Calu3 (cell line): ENCODE measurements around the gene NPAT. TPM values are rescaled to one million over a fixed set of nuclear protein-coding genes. Genes with fewer than 3 reads are reported as not detected.

ENCODE experiments used
- BruUV-seq: library from RNA; stranded (reverse); fragments of 400-500 nt; replicated peaks from 2 replicates; lab custom pipeline; 2021; lab: Mats Ljungman, UMichigan
- CTCF ChIA-PET: fragments of 300-600 bp; sonication (Branson Sonifier 250); formaldehyde crosslinking; loops from one replicate; lab custom pipeline; 2022; ENCODE audit warnings: antibody characterized with exemption; lab: Charles Lee
- DNase-seq: peaks from one replicate; pipeline ENCODE4 v3.0.0; 2022
- H3K27ac Mint-ChIP-seq: one replicate; pipeline ENCODE4 v1.8.0; 2022; ENCODE audit warnings: mixed read lengths; ENCODE audit not compliant: unreplicated experiment
- H3K27me3 Mint-ChIP-seq: one replicate; pipeline ENCODE4 v1.8.0; 2022; ENCODE audit warnings: mixed read lengths; ENCODE audit not compliant: unreplicated experiment
- H3K36me3 Mint-ChIP-seq: one replicate; pipeline ENCODE4 v1.8.0; 2022; ENCODE audit warnings: mild to moderate bottlenecking, moderate library complexity, mixed read lengths; ENCODE audit not compliant: insufficient read depth, unreplicated experiment
- H3K4me1 Mint-ChIP-seq: one replicate; pipeline ENCODE4 v1.8.0; 2022; ENCODE audit warnings: mild to moderate bottlenecking, low read depth, mixed read lengths; ENCODE audit not compliant: unreplicated experiment
- H3K4me3 Mint-ChIP-seq: one replicate; pipeline ENCODE4 v1.8.0; 2022; ENCODE audit warnings: mild to moderate bottlenecking, low read depth, moderate library complexity, mixed read lengths; ENCODE audit not compliant: unreplicated experiment
- H3K9me3 Mint-ChIP-seq: one replicate; pipeline ENCODE4 v1.8.0; 2022; ENCODE audit warnings: low read depth, mixed read lengths; ENCODE audit not compliant: unreplicated experiment
- CTCF ChIP-seq: fragments of 200-600 bp; IDR thresholded peaks from one replicate; pipeline ENCODE4 v1.8.0; 2022; ENCODE audit warnings: antibody characterized with exemption; ENCODE audit not compliant: unreplicated experiment
- intact Hi-C: fragments of 100-400 bp; cut with micrococcal nuclease; formaldehyde crosslinking; loops from one replicate; pipeline ENCODE4 v1.10.0; 2022; ENCODE audit not compliant: unreplicated experiment
- total RNA-seq: library from RNA; stranded (reverse); gene quantifications from 2 replicates; pipeline ENCODE4 v1.2.3, GENCODE V29; 2022

Gene NPAT
- total RNA-seq, 1 experiment from 2014 or later: 11.5 TPM

- CTCF ChIA-PET: no interaction called here
- no peak for TF ChIP-seq CTCF
- Mint-ChIP-seq H3K27ac (no peak overlapping the region), H3K9me3 (no peaks in the 10 kb centered on the region), H3K27me3 (no peaks in the 10 kb centered on the region), H3K36me3 (peaks cover 4% of the 10 kb centered on the region), H3K4me3 (no peak overlapping the region), H3K4me1 (no peaks in the 10 kb centered on the region)
- intact Hi-C loops: no loop called here
- no TSS peak for BruUV-seq
- no peak for DNase-seq
Observed at GRCh38 chr11:108246308-108246707, 23.9 kb upstream of the NPAT start.

GRCh38 chr11:108242422-108242821 lies 20.0 kb upstream of the NPAT start:
- Mint-ChIP-seq H3K36me3 (peaks cover 2% of the 10 kb centered on the region), H3K4me3 (no peak overlapping the region), H3K9me3 (no peaks in the 10 kb centered on the region), H3K27ac (no peak overlapping the region), H3K4me1 (no peaks in the 10 kb centered on the region), H3K27me3 (no peaks in the 10 kb centered on the region)
- no peak for DNase-seq
- CTCF ChIA-PET: no interaction called here
- no peak for TF ChIP-seq CTCF
- no TSS peak for BruUV-seq
- intact Hi-C loops: no loop called here

- CTCF ChIA-PET: no interaction called here
- intact Hi-C loops: no loop called here
Observed at GRCh38 chr11:108241330-108242037, 19.0 kb upstream of the NPAT start.

GRCh38 chr11:108239076-108239475 lies 16.6 kb upstream of the NPAT start:
- no peak for DNase-seq
- H3K36me3 Mint-ChIP-seq: peaks cover 7% of the 10 kb centered on the region
- no peaks in the 10 kb centered on the region for H3K9me3 Mint-ChIP-seq
- H3K27ac Mint-ChIP-seq: no peak overlapping the region
- H3K27me3 Mint-ChIP-seq: no peaks in the 10 kb centered on the region
- BruUV-seq: no TSS peak
- intact Hi-C loops: no loop called here
- no peak overlapping the region for H3K4me3 Mint-ChIP-seq
- peaks cover 10% of the 10 kb centered on the region for H3K4me1 Mint-ChIP-seq
- no peak for TF ChIP-seq CTCF
- CTCF ChIA-PET: no interaction called here

More at GRCh38 chr11:108241330-108242037, 19.0 kb upstream of the NPAT start:
- peaks cover under 1% of the 10 kb centered on the region for H3K4me1 Mint-ChIP-seq
- no peak for DNase-seq
- H3K27ac Mint-ChIP-seq: no peak overlapping the region
- BruUV-seq: no TSS peak
- H3K36me3 Mint-ChIP-seq: peaks cover 7% of the 10 kb centered on the region
- H3K4me3 Mint-ChIP-seq: no peak overlapping the region
- H3K9me3 Mint-ChIP-seq: no peaks in the 10 kb centered on the region
- H3K27me3 Mint-ChIP-seq: no peaks in the 10 kb centered on the region
- TF ChIP-seq CTCF: no peak
